ENCODE measurements around the gene GLIS1. TPM values are rescaled to one million over a fixed set of nuclear protein-coding genes. Genes with fewer than 3 reads are reported as not detected.

GLIS1 gene
- total RNA-seq, 1 experiment from 2014 or later = 0.24 TPM

- TF ChIP-seq ZNF317 (CRISPR knock-in tag; IDR thresholded peaks at IDR 0.05; ENCODE audit: borderline replicate concordance, low read depth) (no peak), RORB (CRISPR knock-in tag; IDR thresholded peaks at IDR 0.05) (no peak), E2F1 (CRISPR knock-in tag; IDR thresholded peaks at IDR 0.05) (no peak)
Measured at GRCh38 chr1:53559854-53560580, 178.9 kb downstream of the GLIS1 start (continued).

- ChIA-PET POLR2A (no interaction called here), CTCF (interaction anchor here (1.0 to 1.5 kb wide), 5 partner anchors 17 to 123 kb away, joined by 3 to 5 read pairs (median 3); no protein-coding TSS in a partner anchor)
- H3K9me3 Mint-ChIP-seq = no peaks in the 10 kb centered on the region
- TF ChIP-seq E2F4 (CRISPR knock-in tag; IDR thresholded peaks at IDR 0.05; ENCODE audit: borderline replicate concordance, low read depth) (no peak), ZBTB43 (CRISPR knock-in tag; IDR thresholded peaks at IDR 0.05) (no peak), HMGXB4 (CRISPR knock-in tag; IDR thresholded peaks at IDR 0.05) (no peak), PRRX2 (CRISPR knock-in tag; IDR thresholded peaks at IDR 0.05) (no peak), ZNF396 (CRISPR knock-in tag; IDR thresholded peaks at IDR 0.05; ENCODE audit: borderline replicate concordance) (no peak), SMAD3 (CRISPR knock-in tag; IDR thresholded peaks at IDR 0.05; ENCODE audit: borderline replicate concordance) (no peak), ATF1 (CRISPR knock-in tag; IDR thresholded peaks at IDR 0.05) (no peak), EMX1 (CRISPR knock-in tag; IDR thresholded peaks at IDR 0.05) (no peak), JAZF1 (CRISPR knock-in tag; IDR thresholded peaks at IDR 0.05) (no peak)
- peaks cover 5% of the 10 kb centered on the region; the same call in 1 of the 2 replicates for H3K4me1 Mint-ChIP-seq
- H3K27ac Mint-ChIP-seq = no peak overlapping the region
- peaks cover 7% of the 10 kb centered on the region; the same call in 1 of the 2 replicates for H3K27me3 Mint-ChIP-seq (ENCODE audit: low read depth)
- no peaks in the 10 kb centered on the region for H3K36me3 Mint-ChIP-seq
- DNase-seq (ENCODE audit: low spot score) = peak; percentile 30
- H3K4me3 Mint-ChIP-seq = no peak overlapping the region
- peak; percentile 86 for ATAC-seq
Measured at GRCh38 chr1:53559391-53559815, 179.6 kb downstream of the GLIS1 start.

- CTCF ChIA-PET = interaction anchor here (1.0 to 1.5 kb wide), 5 partner anchors 17 to 123 kb away, joined by 3 to 5 read pairs (median 3); no protein-coding TSS in a partner anchor
- Mint-ChIP-seq H3K36me3 (no peaks in the 10 kb centered on the region), H3K27me3 (ENCODE audit: low read depth) (peaks cover 7% of the 10 kb centered on the region; the same call in 1 of the 2 replicates), H3K27ac (no peak overlapping the region), H3K4me1 (peaks cover 5% of the 10 kb centered on the region; the same call in 1 of the 2 replicates), H3K9me3 (no peaks in the 10 kb centered on the region), H3K4me3 (no peak overlapping the region)
- POLR2A ChIA-PET = no interaction called here
- no peak for ATAC-seq
- DNase-seq (ENCODE audit: low spot score) = no peak
- TF ChIP-seq TEAD1 (CRISPR knock-in tag; IDR thresholded peaks at IDR 0.05) = no peak
- TF ChIP-seq ZNF138 (CRISPR knock-in tag; conservative IDR thresholded peaks at IDR 0.05) = no peak
- no peak for TF ChIP-seq GRHL2 (CRISPR knock-in tag; IDR thresholded peaks at IDR 0.05; ENCODE audit: insufficient replicate concordance, severe bottlenecking)
- TF ChIP-seq JUN (CRISPR knock-in tag; IDR thresholded peaks at IDR 0.05) = no peak
- TF ChIP-seq TEAD4 (CRISPR knock-in tag; IDR thresholded peaks at IDR 0.05) = no peak
- no peak for TF ChIP-seq HMGXB4 (CRISPR knock-in tag; IDR thresholded peaks at IDR 0.05)
- TF ChIP-seq STAT6 (CRISPR knock-in tag; conservative IDR thresholded peaks at IDR 0.05; ENCODE audit: low read depth) = no peak
- TF ChIP-seq ATF1 (CRISPR knock-in tag; IDR thresholded peaks at IDR 0.05) = no peak
Measured at GRCh38 chr1:53558739-53559315, 180.1 kb downstream of the GLIS1 start.
